Measurements from ENCODE around the gene AGMAT.
"Not testable (repeated sequence)": the region's sequence is repeated elsewhere in the genome, so short reads cannot be mapped to it uniquely, and the experiment has no call there.

Gene AGMAT

GRCh38 chr1:15616373-15617172, 31.7 kb upstream of the AGMAT start:
- ATAC-seq (peak; percentile 20), DNase-seq (peak; percentile 25)

GRCh38 chr1:15610167-15610566, 25.3 kb upstream of the AGMAT start:
- no peak for ATAC-seq

GRCh38 chr1:15609631-15610030, 24.8 kb upstream of the AGMAT start:
- DNase-seq (no peak), ATAC-seq (no peak)

More at GRCh38 chr1:15610167-15610566, 25.3 kb upstream of the AGMAT start:
- no peak for DNase-seq

GRCh38 chr1:15605398-15606383, 20.8 kb upstream of the AGMAT start:
- DNase-seq: no peak
- no peak for ATAC-seq

- DNase-seq, ATAC-seq: not testable (repeated sequence)
Measured at GRCh38 chr1:15604400-15604799, 19.5 kb upstream of the AGMAT start.

GRCh38 chr1:15603966-15604282, 19.1 kb upstream of the AGMAT start:
- not testable (repeated sequence) for ATAC-seq, DNase-seq

GRCh38 chr1:15603050-15603965, 18.5 kb upstream of the AGMAT start:
- ATAC-seq (peak; percentile 99), DNase-seq (peak; percentile 91)

- DNase-seq (no peak), ATAC-seq (no peak)
Measured at GRCh38 chr1:15598436-15598835, 13.6 kb upstream of the AGMAT start.

GRCh38 chr1:15595809-15596617, 11.2 kb upstream of the AGMAT start:
- ATAC-seq (no peak), DNase-seq (no peak)

GRCh38 chr1:15592285-15592684, 7.4 kb upstream of the AGMAT start:
- DNase-seq: no peak
- no peak for ATAC-seq

- DNase-seq (no peak), ATAC-seq (no peak)
Measured at GRCh38 chr1:15583016-15583706, 1.7 kb downstream of the AGMAT start.

- ATAC-seq: no peak
- DNase-seq: no peak
Measured at GRCh38 chr1:15579683-15580047, 5.2 kb downstream of the AGMAT start.

- DNase-seq: peak; percentile 23
- peak; percentile 47 for ATAC-seq
Measured at GRCh38 chr1:15578921-15579682, 5.7 kb downstream of the AGMAT start.

- ATAC-seq: no peak
- DNase-seq: no peak
Measured at GRCh38 chr1:15577691-15578090, 7.2 kb downstream of the AGMAT start.

GRCh38 chr1:15575549-15576150, 9.2 kb downstream of the AGMAT start:
- DNase-seq: no peak
- ATAC-seq: no peak

GRCh38 chr1:15574741-15575140, 10.1 kb downstream of the AGMAT start:
- no peak for DNase-seq

GRCh38 chr1:15573477-15573876, 11.4 kb downstream of the AGMAT start:
- no peak for DNase-seq
- ATAC-seq: no peak

More at GRCh38 chr1:15574741-15575140, 10.1 kb downstream of the AGMAT start:
- no peak for ATAC-seq

- no peak for DNase-seq
- no peak for ATAC-seq
Measured at GRCh38 chr1:15571266-15571665, 13.6 kb downstream of the AGMAT start.

GRCh38 chr1:15570861-15571260, 14.0 kb downstream of the AGMAT start:
- no peak for DNase-seq
- no peak for ATAC-seq

All from stimulated activated naive CD8-positive, alpha-beta T cell treated with anti-CD3 and anti-CD28 coated beads, Interleukin-15, Interleukin-2, amounts not matched to agents 100 U/mL and 50 U/mL, for 24 hours (primary cell).